Frontal cortex (tissue), 4 donors: ENCODE data around the gene KCNS1. TPM values are rescaled to one million over a fixed set of nuclear protein-coding genes. Genes with fewer than 3 reads are reported as not detected.
A peak's percentile ranks its signal among the peaks of the same experiment; 100 is the strongest.

Experiments
- DNase-seq, 2 donors: peaks; one replicate each; pipeline ENCODE4 v3.0.0; 2012; ENCODE audit warnings: low spot score in 2 of 2
- FAIRE-seq: peaks from 2 replicates; lab custom pipeline; 2012; peaks lifted over from hg19 to GRCh38; lab: Jason Lieb, UNC
- total RNA-seq: library from RNA; depleted of rRNA; stranded (reverse); fragments of >200 nt; gene quantifications from one replicate; pipeline ENCODE4 v1.2.3, GENCODE V29; 2014
- donor health status: control.
- donor health status: control.
- donor health status: control.

The KCNS1 gene
- total RNA-seq, 1 donor from 2014 or later = 1.2 TPM

DNA sequence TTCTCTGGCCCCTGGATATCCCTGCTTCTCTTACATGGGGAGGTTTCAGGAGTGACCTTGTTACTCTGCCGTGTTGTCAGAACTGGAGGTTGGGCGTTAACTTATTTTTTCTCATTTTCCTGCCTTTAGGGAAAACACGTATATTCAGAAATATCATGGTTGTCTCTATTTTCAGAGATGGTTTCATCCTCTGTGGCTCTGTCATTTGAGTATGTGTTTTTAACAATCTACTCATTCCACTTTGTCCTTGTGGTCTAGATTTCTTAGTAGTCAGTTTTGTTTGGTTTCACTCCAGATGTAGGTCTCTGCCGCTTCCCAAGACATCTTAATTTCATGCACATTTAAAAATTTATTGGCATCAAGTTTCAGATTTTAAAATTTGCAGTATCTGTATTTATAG is 45.9 kb downstream of the KCNS1 start:
- DNase-seq (no peak), FAIRE-seq (no peak)

- FAIRE-seq = no peak
Observed at GRCh38 chr20:45053430-45054351, 47.2 kb downstream of the KCNS1 start.

GRCh38 chr20:45052698-45053429 is 48.1 kb downstream of the KCNS1 start:
- no peak for FAIRE-seq
- DNase-seq = no peak

More at GRCh38 chr20:45053430-45054351, 47.2 kb downstream of the KCNS1 start:
- no peak for DNase-seq

DNA sequence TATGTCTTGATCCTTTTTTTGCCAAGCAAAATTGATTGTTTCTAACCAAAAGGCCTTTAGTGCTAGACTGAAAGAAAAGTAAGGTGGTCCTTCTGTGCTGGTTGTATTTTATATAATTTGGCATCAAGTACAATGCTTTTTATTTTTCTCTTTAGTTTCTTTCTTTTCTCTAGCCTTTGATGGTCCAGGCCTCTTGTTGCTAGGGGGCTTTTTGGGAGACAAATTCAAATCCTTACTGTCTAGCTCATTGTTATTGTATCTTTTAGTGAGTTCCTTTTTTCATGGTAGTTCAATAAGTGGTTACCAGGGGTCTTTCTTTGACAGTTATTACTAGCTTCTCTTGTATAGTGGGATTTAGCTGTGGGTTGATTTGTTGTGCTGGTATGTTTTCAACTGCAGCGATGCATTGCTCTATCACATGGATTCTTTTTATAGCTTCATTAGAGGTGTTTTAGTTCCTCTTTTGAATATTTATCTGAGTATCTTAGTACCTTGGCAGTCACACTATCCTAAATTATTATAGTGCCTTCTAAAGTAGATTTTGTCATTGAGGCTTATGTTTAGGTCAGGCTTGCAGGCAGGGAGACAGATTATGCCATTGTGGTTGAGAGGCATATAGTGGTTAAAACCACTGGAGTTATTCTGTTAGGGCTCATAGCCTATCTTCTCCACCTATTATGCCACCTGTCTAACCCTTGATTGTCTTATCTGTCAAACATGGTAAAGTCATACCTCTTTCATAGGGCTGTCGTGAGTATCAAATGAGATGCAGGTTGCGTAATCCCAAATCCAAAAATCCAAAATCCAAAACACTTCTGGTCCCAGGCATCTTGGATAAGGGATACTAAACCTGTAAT is 49.5 kb downstream of the KCNS1 start:
- FAIRE-seq = no peak

GRCh38 chr20:45049904-45050471 is 50.9 kb downstream of the KCNS1 start:
- DNase-seq = no peak
- FAIRE-seq = no peak

More for the DNA sequence above, 49.5 kb downstream of the KCNS1 start:
- no peak for DNase-seq

DNA sequence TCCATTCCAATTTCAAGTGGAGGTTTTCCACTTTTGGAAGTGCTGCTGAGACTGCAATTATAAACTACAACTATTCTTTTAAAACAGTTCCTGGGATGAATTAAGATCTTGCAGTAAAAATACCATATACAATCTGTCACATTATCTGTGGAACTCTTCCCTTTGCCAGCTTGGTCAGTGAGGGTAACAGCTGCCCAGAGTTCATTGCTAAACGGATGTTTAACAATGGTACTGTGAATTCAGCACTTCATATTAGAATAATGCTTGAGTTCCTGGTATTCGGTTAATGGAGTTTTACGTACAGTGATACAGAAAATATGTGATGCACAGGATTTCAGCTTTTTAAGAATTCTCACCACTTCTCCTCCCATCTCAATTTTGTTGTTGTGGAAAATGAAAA is 51.5 kb downstream of the KCNS1 start:
- DNase-seq (no peak), FAIRE-seq (no peak)

DNA sequence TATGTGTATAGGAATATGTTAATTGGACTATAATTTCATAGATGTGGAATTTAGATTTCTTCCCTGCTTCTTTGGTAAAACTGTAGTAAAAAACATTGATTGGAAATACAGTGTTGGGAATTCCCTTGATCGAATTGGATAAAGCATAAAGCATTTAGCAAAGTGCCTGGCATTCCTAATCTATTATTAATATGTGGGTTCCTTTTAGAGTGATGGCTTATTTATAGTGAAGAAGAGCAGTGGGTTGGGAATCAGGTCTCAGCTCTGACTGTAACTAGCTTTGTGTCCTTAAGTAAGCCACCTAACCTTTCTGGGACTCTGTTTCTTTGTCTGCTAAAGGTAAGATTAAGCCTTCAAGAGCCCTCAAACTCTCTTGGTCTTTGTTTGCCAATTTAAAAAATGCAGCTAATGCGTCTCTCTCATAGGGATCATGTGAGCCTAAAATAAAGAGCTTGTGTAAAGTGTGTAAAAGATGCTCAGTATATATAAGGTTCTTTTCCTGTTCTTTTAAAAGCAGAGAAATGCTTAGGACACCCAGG is 53.3 kb downstream of the KCNS1 start:
- DNase-seq (no peak), FAIRE-seq (no peak)

- DNase-seq = no peak
- no peak for FAIRE-seq
Observed at GRCh38 chr20:45044601-45045000, 56.3 kb downstream of the KCNS1 start.

- peak in 1 of 2 donors; percentile 37 for DNase-seq
- FAIRE-seq = peak; percentile 71
Observed at GRCh38 chr20:45044084-45044573, 56.8 kb downstream of the KCNS1 start.

DNA sequence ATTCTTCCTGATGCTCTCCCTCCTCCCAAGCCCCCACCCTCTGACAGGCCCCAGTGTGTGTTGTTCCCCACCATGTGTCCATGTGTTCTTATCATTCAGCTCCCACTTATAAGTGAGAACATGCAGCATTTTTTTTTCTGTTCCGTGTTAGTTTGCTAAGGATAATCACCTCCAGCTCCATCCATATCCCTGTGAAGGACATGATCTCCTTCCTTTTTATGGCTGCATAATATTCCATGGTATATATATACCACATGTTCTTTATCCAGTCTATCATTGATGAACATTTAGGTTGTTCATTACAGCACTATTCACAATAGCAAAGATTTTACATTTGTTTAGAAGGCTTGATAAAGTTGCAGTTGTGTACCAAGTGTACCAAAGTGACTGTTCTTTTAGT is 57.9 kb downstream of the KCNS1 start:
- no peak for DNase-seq

More for the DNA sequence above, 57.9 kb downstream of the KCNS1 start:
- no peak for FAIRE-seq

Other genes starting within 250 kb of the KCNS1 start
- 148 TPM for gene YWHAB, start 215.4 kb downstream of the KCNS1 start, total RNA-seq
- gene PABPC1L, start 191.1 kb downstream of the KCNS1 start, total RNA-seq = 2.4 TPM
- 3.7 TPM for gene TOMM34, start 140.7 kb downstream of the KCNS1 start, total RNA-seq
- 37.5 TPM for gene STK4, start 134.6 kb downstream of the KCNS1 start, total RNA-seq
- gene WFDC5, start 14.0 kb upstream of the KCNS1 start, total RNA-seq = not detected
- gene WFDC12, start 23.3 kb upstream of the KCNS1 start, total RNA-seq = not detected
- gene PI3, start 73.8 kb upstream of the KCNS1 start, total RNA-seq = not detected
- not detected for gene SEMG1, start 105.9 kb upstream of the KCNS1 start, total RNA-seq
- gene SEMG2, start 120.2 kb upstream of the KCNS1 start, total RNA-seq = not detected
- gene SLPI, start 153.4 kb upstream of the KCNS1 start, total RNA-seq = 0.41 TPM
- gene RBPJL, start 205.7 kb upstream of the KCNS1 start, total RNA-seq = not detected
- gene MATN4, start 207.2 kb upstream of the KCNS1 start, total RNA-seq = under 0.01 TPM
- 0.82 TPM for gene SDC4, start 247.3 kb upstream of the KCNS1 start, total RNA-seq